ENCODE data around the gene WASHC3. TPM values are rescaled to one million over a fixed set of nuclear protein-coding genes. Genes with fewer than 3 reads are reported as not detected.

WASHC3 gene
- total and polyA plus RNA-seq, 2 experiments from 2014 or later = 6.6 to 24.6 TPM

GRCh38 chr12:102053062-102053349, 8.8 kb downstream of the WASHC3 start:
- H3K4me3 Mint-ChIP-seq = no peak overlapping the region
- no peak overlapping the region for H3K4me3 ChIP-seq

More at GRCh38 chr12:102053062-102053349, 8.8 kb downstream of the WASHC3 start:
- Mint-ChIP-seq H3K27ac (no peak overlapping the region), H3K4me1 (no peaks in the 10 kb centered on the region), H3K9me3 (no peaks in the 10 kb centered on the region), H3K36me3 (ENCODE audit: low read depth) (no peaks in the 10 kb centered on the region), H3K27me3 (ENCODE audit: insufficient read depth, low read depth, poor library complexity) (no peaks in the 10 kb centered on the region)
- Histone ChIP-seq H4K20me1 (replicated peaks; ENCODE audit: insufficient read depth) (no peaks in the 10 kb centered on the region), H3K4me2 (no peak overlapping the region), H3K79me2 (replicated peaks; ENCODE audit: insufficient read depth) (no peaks in the 10 kb centered on the region), H3K9me2 (ENCODE audit: insufficient read depth) (no peaks in the 10 kb centered on the region), H3F3A (replicated peaks; ENCODE audit: low read depth) (no peaks in the 10 kb centered on the region), H3K4me1 (ENCODE audit: insufficient read depth) (no peaks in the 10 kb centered on the region), H3K27ac (ENCODE audit: low read depth) (no peak overlapping the region), H2AFZ (no peak overlapping the region), H3K36me3 (ENCODE audit: insufficient read depth) (no peaks in the 10 kb centered on the region), H3K27me3 (ENCODE audit: insufficient read depth) (no peaks in the 10 kb centered on the region)
- DNase-seq (ENCODE audit: low spot score) = no peak
- no peak for ATAC-seq
- TF ChIP-seq JUNB (IDR thresholded peaks at IDR 0.05; ENCODE audit: unreplicated experiment) = no peak
- TF ChIP-seq, protein P1, sequence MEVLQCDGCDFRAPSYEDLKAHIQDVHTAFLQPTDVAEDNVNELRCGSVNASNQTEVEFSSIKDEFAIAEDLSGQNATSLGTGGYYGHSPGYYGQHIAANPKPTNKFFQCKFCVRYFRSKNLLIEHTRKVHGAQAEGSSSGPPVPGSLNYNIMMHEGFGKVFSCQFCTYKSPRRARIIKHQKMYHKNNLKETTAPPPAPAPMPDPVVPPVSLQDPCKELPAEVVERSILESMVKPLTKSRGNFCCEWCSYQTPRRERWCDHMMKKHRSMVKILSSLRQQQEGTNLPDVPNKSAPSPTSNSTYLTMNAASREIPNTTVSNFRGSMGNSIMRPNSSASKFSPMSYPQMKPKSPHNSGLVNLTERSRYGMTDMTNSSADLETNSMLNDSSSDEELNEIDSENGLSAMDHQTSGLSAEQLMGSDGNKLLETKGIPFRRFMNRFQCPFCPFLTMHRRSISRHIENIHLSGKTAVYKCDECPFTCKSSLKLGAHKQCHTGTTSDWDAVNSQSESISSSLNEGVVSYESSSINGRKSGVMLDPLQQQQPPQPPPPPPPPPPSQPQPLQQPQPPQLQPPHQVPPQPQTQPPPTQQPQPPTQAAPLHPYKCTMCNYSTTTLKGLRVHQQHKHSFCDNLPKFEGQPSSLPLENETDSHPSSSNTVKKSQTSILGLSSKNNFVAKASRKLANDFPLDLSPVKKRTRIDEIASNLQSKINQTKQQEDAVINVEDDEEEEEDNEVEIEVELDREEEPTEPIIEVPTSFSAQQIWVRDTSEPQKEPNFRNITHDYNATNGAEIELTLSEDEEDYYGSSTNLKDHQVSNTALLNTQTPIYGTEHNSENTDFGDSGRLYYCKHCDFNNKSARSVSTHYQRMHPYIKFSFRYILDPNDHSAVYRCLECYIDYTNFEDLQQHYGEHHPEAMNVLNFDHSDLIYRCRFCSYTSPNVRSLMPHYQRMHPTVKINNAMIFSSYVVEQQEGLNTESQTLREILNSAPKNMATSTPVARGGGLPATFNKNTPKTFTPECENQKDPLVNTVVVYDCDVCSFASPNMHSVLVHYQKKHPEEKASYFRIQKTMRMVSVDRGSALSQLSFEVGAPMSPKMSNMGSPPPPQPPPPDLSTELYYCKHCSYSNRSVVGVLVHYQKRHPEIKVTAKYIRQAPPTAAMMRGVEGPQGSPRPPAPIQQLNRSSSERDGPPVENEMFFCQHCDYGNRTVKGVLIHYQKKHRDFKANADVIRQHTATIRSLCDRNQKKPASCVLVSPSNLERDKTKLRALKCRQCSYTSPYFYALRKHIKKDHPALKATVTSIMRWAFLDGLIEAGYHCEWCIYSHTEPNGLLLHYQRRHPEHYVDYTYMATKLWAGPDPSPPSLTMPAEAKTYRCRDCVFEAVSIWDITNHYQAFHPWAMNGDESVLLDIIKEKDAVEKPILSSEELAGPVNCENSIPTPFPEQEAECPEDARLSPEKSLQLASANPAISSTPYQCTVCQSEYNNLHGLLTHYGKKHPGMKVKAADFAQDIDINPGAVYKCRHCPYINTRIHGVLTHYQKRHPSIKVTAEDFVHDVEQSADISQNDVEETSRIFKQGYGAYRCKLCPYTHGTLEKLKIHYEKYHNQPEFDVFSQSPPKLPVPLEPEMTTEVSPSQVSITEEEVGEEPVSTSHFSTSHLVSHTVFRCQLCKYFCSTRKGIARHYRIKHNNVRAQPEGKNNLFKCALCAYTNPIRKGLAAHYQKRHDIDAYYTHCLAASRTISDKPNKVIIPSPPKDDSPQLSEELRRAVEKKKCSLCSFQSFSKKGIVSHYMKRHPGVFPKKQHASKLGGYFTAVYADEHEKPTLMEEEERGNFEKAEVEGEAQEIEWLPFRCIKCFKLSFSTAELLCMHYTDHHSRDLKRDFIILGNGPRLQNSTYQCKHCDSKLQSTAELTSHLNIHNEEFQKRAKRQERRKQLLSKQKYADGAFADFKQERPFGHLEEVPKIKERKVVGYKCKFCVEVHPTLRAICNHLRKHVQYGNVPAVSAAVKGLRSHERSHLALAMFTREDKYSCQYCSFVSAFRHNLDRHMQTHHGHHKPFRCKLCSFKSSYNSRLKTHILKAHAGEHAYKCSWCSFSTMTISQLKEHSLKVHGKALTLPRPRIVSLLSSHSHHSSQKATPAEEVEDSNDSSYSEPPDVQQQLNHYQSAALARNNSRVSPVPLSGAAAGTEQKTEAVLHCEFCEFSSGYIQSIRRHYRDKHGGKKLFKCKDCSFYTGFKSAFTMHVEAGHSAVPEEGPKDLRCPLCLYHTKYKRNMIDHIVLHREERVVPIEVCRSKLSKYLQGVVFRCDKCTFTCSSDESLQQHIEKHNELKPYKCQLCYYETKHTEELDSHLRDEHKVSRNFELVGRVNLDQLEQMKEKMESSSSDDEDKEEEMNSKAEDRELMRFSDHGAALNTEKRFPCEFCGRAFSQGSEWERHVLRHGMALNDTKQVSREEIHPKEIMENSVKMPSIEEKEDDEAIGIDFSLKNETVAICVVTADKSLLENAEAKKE (CRISPR knock-in tag; IDR thresholded peaks at IDR 0.05) = no peak
- no peak for TF ChIP-seq STAT1 (IDR thresholded peaks at IDR 0.05; ENCODE audit: unreplicated experiment)
- no peak for TF ChIP-seq EZH2phosphoT487 (IDR thresholded peaks at IDR 0.05; ENCODE audit: unreplicated experiment)
- TF ChIP-seq CTCF (conservative IDR thresholded peaks at IDR 0.05; ENCODE audit: low read depth in 2 of 2) = no peak
- TF ChIP-seq ZNF114 (CRISPR knock-in tag; IDR thresholded peaks at IDR 0.05) = no peak
- TF ChIP-seq NANOG (IDR thresholded peaks at IDR 0.05; ENCODE audit: borderline replicate concordance) = no peak
- TF ChIP-seq REST (IDR thresholded peaks at IDR 0.05; ENCODE audit: unreplicated experiment) = no peak
- TF ChIP-seq EZH2 (IDR thresholded peaks at IDR 0.05; ENCODE audit: low read depth, unreplicated experiment) = no peak
- TF ChIP-seq ZNF331 (CRISPR knock-in tag; IDR thresholded peaks at IDR 0.05; ENCODE audit: low read depth) = no peak
- TF ChIP-seq CREB1 (CRISPR knock-in tag; IDR thresholded peaks at IDR 0.05; ENCODE audit: low read depth) = no peak
- no peak for TF ChIP-seq POLR2AphosphoS5 (IDR thresholded peaks at IDR 0.05; ENCODE audit: low read depth)
- TF ChIP-seq ETS1 (IDR thresholded peaks at IDR 0.05) = no peak
